Left cardiac atrium (tissue), 4 donors: ENCODE measurements around the gene MOXD1. TPM values are rescaled to one million over a fixed set of nuclear protein-coding genes. Genes with fewer than 3 reads are reported as not detected.
A peak's percentile ranks its signal among the peaks of the same experiment; 100 is the strongest.
"Not testable (repeated sequence)": the region's sequence is repeated elsewhere in the genome, so short reads cannot be mapped to it uniquely, and the experiment has no call there.

ENCODE experiments used
- ATAC-seq, 2 donors: fragments of 200-7000 bp; cut with Tn5 transposase; one replicate each; pipeline ENCODE4 v1.9.1; 2020; ENCODE audit warnings: mild to moderate bottlenecking in 2 of 2, moderate library complexity in 2 of 2
- DNase-seq: peaks from one replicate; pipeline ENCODE4 v3.0.0-alpha.2; 2020
- intact Hi-C, 2 donors: fragments of 100-400 bp; cut with DNase I; formaldehyde crosslinking; loops; one replicate each; pipeline versions ENCODE4 v1.14.1 to v1.15.1; 2022 to 2023
- total RNA-seq, 2 donors: library from RNA; stranded (reverse); fragmentation: NEBNext Ultra II Directional; extraction: Animal tissue kit (Norgen Biotek cat#: 25700); gene quantifications; one replicate each; pipeline ENCODE4 v1.2.1, GENCODE V29; 2021
- donor health status: DM: no; HTN: yes; CAD: no.
- donor health status: DM: no; HTN: yes; CAD: no; lungs with severe emphysema.
- donor health status: DM: yes; HTN: yes; CAD: no.
- donor health status: Dilated cardiomyopathy.

MOXD1 gene
- total RNA-seq, 2 donors from 2014 or later, result 2.2 to 3.6 TPM

- intact Hi-C loops, result loop anchor here (2.0 to 10.0 kb wide), 3 partner anchors 154 to 182 kb away; no protein-coding TSS in a partner anchor
- DNase-seq (peak; percentile 28), ATAC-seq (peak; percentile 74 to 78)
Observed at GRCh38 chr6:132300323-132300949, 100.8 kb downstream of the MOXD1 start.

DNA sequence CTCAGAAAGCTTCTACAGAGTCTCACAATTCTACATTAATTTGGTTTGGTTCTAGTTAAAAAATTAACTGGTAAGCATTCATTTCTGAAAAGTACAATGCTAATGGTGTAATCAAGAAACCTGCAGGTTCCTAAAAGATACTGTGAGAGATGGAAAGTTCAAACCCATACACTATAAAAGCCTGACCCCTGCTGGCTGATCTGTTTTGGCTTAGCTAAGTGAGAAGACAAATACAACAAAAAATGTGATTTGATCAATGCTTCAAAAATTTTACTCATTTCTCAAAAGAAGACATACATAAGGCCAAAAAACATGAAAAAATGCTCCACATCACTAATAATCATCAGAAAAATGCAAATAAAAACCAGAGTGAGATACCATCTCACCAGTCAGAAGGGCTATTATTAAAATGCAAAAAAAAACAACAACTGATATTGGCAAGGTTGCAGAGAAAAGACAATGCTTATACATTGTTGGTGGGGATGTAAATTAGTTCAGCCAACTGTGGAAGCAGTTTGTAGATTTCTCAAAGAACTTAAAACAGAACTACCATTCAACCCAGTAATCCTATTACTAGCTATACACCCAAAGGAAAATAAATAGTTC, 102.8 kb downstream of the MOXD1 start:
- no peak for ATAC-seq
- intact Hi-C loops, result loop anchor here in 1 of 2 donors (2.0 to 10.0 kb wide), 2 partner anchors 18 to 384 kb away; no protein-coding TSS in a partner anchor
- DNase-seq, result peak; percentile 32

DNA sequence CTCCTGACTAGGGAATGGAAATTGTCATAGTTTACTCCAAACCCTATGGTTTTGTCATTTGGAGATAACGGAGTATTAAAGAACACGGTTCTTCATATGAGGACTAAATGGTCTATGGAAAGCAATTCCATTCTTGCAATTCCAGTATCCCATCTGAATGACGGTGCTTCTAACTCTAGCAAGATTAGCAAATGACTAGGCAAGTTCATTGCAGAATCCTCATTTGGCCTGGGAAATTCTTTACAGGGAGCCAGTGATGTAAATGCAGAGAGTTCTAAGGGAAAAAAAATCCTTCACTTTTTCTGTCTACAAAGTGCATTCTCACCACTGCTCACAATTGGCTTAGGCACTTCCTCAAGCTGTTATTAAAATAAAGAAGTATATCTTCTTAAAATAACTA, 111.5 kb downstream of the MOXD1 start:
- DNase-seq (no peak), ATAC-seq (no peak)
- intact Hi-C loops, result loop anchor here in 1 of 2 donors (10.0 kb wide), 1 partner anchor 375 kb away; no protein-coding TSS in a partner anchor

- ATAC-seq (no peak), DNase-seq (no peak)
- intact Hi-C loops, result no loop called here
Observed at GRCh38 chr6:132287101-132287500, 114.2 kb downstream of the MOXD1 start.

GRCh38 chr6:132286298-132287019, 114.8 kb downstream of the MOXD1 start:
- intact Hi-C loops, result no loop called here
- ATAC-seq, result no peak
- no peak for DNase-seq

DNA sequence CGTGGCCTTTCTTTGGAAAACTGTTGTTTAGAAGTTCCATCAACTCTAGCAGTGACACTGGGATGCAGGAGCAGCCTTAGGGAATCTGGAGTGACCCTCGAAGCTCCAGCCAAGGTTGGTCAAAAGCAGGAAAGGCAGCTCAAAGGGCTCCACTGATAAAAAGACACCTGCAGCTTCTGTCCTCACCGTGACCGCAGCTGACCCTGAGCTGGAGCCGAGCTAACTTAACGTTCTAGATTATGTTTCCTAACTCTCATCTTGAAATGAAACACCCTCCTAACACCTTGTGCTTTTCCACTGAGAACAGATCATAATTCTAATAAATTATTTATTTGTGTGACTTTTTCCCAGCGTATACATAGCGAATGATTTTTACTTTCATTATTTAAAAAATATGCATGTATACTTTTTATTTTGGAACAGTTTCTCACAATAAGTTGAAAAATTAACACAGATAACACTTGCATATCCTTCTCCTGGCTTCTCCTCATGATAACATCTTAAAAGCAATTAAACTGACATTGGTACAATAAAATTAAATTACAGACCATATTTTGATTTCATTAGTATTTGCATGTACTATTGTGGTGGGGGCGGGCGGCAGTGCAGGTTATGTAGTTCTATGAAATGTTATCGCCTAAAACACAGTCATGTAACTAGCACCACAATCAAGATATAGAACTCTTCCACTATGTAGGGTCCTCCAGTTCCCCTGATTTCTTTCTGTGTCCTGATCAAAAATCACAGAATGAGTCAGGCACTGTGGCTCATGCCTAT, 116.1 kb downstream of the MOXD1 start:
- DNase-seq (no peak), ATAC-seq (no peak)
- intact Hi-C loops, result no loop called here

DNA sequence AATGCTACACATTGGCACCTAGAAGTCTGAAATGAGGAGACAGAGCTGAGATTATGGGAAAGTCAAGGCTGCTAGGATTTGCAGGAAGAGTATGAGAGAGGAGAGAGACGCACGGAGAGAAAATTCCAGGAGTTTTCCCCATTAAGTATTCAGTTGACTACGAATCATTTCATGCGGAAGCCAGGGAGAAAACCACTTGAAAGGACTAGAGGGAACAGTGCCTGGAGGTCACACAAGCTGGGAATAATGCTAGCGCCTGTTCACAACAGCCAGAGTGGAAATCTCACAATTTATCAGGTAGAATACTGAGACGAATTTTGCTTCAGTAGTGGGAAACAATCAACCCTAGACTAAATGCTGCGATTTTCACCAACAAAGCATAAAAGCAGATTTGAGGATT, 118.6 kb downstream of the MOXD1 start:
- DNase-seq (no peak), ATAC-seq (no peak)
- intact Hi-C loops, result no loop called here

- DNase-seq (no peak), ATAC-seq (no peak)
- intact Hi-C loops, result loop anchor here in 1 of 2 donors (2.0 kb wide), 1 partner anchor 18 kb away; no protein-coding TSS in a partner anchor
Observed at GRCh38 chr6:132280436-132280835, 120.8 kb downstream of the MOXD1 start.

DNA sequence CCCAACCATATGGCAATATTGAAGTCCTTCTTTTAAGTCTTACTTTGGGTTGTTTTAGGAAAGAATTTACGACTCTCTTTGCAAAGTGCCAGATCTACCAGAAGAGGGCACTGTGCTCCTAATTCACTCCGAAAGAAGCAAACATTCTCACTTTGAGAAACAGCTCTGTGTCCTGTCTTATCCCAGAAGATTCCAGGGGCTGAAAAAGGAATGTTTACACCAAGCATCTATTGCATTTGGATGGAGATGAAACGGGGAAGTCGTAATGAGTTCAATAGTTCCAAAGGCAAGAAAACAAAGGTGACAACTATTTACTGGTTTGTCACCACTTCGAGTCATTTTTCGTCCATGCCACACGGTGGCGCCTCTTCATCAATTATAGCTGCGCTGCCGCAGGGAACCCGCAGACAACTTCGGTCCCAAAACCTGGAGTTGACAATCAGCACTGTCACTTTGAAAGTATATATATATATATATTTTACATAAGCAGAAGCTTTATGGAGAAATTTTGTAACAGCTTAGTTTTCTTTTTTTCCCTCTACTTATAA, 121.6 kb downstream of the MOXD1 start:
- intact Hi-C loops, result loop anchor here in 1 of 2 donors (1.0 to 2.0 kb wide), 2 partner anchors 19 to 205 kb away; no protein-coding TSS in a partner anchor
- peak; percentile 71 for DNase-seq

GRCh38 chr6:132275066-132275970, 126.0 kb downstream of the MOXD1 start:
- DNase-seq (no peak), ATAC-seq (no peak)
- intact Hi-C loops, result no loop called here

More for the DNA sequence above, 121.6 kb downstream of the MOXD1 start:
- peak; percentile 72 to 82 for ATAC-seq

DNA sequence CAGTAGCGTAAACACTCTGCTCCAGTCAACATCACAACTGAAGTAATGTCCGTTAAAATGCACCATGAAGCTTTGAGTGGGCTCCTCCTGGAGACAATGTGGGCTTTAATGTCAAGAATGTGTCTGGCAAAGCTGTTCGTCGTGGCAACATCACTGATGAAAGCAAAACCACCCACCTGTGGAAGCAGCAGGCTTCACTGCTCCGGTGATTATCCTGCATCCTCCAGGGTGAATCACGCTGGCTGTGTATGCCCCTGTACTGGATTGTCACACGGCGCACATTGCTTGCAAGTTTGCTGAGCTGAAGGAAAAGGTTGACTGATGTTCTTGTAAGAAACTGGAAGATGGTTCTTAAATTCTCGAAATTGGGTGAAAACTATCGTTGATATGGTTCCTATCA, 128.5 kb downstream of the MOXD1 start:
- no peak for DNase-seq
- intact Hi-C loops, result no loop called here
- ATAC-seq, result no peak

GRCh38 chr6:132270726-132271402, 130.4 kb downstream of the MOXD1 start:
- no peak for DNase-seq
- intact Hi-C loops, result no loop called here
- no peak for ATAC-seq

DNA sequence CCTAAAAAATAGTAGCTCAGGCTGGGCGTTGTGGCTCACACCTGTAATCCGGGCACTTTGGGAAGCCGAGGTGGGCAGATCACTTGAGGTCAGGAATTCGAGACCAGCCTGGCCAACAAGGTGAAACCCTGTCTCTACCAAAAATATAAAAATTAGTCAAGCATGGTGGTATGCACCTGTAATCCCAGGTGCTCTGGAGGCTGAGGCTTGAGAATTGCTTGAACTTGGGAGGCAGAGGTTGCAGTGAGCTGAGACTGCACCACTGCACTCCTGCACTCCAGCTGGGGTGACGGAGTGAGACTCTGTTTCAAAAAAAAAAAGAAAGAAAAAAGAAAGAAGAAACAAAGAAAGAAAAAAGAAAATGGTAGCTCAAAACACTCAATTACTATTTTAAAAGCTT, 132.6 kb downstream of the MOXD1 start:
- intact Hi-C loops, DNase-seq, ATAC-seq: not testable (repeated sequence)

GRCh38 chr6:132268209-132268608, 133.1 kb downstream of the MOXD1 start:
- ATAC-seq (no peak), DNase-seq (no peak)
- intact Hi-C loops, result no loop called here

GRCh38 chr6:132265451-132266097, 135.7 kb downstream of the MOXD1 start:
- DNase-seq (no peak), ATAC-seq (no peak)
- intact Hi-C loops, result no loop called here

- no peak for DNase-seq
- no peak for ATAC-seq
- intact Hi-C loops, result no loop called here
Observed at GRCh38 chr6:132264021-132264500, 137.2 kb downstream of the MOXD1 start.

DNA sequence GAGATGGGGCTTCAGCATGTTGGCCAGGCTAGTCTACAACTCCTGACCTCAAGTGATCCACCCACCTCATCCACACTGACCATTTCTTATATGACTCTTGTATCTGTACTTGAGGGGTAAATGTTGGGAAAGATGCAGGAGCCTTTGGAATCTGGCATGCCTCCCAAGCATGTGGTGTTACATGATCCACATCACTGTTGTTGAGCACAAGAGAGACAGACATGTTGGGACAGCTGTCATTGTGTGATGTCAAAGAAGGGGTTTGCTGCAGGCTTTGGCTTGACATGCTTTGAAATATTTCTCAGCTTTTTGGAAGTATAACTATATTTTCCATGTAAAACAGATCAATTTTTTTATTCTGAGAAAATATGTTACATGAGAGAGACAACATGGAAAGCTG, 139.9 kb downstream of the MOXD1 start:
- DNase-seq, result no peak
- no peak for ATAC-seq
- intact Hi-C loops, result no loop called here
